Effector CD8-positive, alpha-beta T cell (primary cell): ENCODE measurements around the gene BBS7.

Experiments
- DNase-seq: peaks from one replicate; lab custom pipeline; 2025; lab: John Stamatoyannopoulos, UW

The BBS7 gene

DNA sequence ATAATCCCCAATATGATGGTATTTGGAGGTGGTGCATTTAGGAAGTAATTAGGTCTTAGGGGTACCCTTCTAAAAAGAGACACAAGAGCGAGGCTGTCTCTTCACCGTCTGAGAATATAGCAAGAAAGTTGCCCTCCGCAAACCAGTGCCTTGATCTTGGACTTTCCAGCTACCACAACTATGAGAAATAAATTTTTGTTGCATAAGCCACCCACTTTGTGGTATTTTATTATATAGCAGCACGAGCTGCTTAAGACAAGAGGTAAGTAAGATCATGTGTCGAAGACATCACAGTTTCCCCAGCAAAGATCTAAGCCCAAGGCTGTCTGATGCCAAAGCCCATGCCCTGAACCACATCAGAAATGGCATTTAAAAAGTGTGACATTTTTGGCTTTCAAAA is 78.8 kb downstream of the BBS7 start:
- no peak for DNase-seq

DNA sequence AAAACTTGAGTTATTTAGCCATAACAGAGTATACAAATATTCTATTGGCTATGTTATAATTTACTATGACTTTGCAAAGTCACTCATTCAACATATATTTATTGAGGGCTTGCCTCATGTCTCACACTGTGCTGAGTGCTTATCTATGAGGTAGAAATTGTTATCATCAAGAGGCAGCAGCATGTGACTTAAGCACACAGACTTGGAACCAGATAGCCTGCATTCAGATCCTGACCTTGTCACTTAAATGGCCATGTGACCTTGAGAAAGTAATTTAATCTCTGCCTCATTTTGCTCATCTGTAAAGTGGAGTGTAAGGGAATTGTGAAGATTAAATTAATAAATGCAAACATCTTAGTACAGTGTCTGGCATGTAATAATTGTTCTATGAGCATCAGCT is 79.3 kb downstream of the BBS7 start:
- DNase-seq, result no peak

DNA sequence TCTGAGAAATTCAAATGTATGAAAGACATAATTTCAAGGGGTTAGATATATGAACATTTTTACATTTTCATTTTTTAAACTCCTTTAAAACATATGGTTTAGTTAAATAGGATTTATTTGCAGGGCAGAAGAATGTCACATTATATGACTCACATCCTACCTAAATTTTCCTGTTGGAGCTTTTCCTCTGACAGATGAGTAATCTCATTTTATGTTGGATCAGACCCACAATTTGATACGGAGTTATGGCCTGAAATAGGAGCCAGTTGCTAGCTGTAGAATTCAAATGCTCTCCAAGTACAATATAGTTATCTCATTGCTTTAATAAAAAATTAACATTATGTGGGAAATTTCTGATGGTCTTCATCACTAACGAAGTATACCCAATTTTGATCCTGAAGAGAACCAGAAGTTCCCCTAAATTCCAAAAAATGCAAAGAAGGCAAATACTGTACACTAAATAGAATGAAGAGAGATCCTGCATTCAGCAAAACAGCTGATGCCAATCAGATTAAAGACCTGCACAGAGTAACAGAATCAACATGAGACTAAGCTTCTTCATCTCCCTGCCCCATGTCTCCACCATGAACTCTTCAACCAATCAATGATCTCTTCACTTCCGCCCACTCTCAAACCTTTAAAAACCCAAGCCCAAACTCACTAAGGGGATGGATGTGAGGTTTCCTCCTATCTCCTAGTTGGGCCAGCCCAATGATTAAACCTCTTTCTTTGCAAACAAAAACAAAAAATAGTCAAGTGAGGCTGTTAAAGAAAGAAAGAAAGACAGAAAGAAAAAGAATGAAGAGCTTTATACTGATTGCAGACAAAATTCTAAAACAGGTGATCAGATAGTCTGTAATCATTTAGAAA is 80.1 kb downstream of the BBS7 start:
- DNase-seq, result no peak

DNA sequence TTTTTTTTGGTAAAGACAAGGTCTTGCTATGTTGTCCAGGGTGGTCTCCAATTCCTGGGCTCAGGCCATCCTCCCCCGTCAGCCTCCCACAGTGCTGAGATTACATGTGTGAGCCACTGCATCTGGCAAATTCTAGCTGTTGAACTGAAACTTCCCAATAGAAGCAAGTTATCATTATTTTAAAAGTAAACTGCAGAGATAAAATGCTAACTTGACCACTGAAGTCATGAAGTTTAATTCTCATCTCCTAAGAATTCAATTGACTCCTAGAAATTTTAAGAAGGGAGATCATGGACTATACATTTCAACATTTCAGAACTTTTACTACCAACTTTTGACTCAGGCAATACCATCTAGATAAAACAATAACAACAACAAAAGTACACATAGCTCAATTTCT is 80.8 kb downstream of the BBS7 start:
- no peak for DNase-seq

DNA sequence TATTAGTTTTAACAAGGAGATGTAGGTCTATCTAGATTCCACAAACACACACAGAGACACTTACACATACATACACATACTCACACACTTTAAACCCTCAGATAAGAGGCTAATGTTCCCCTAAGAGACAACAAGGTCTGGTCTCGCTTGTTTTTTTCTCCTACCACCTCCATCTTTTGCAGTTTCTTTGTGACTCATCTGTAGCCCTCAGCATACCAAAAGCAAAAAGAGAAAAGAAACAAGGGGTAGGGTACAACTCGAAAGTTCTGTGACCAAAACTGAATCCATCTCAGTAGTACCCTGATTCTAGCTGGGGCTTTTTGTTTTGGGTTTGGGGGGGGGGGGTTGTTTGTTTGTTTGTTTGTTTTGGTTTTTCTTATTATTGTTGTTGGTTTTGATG is 81.4 kb downstream of the BBS7 start:
- no peak for DNase-seq

DNA sequence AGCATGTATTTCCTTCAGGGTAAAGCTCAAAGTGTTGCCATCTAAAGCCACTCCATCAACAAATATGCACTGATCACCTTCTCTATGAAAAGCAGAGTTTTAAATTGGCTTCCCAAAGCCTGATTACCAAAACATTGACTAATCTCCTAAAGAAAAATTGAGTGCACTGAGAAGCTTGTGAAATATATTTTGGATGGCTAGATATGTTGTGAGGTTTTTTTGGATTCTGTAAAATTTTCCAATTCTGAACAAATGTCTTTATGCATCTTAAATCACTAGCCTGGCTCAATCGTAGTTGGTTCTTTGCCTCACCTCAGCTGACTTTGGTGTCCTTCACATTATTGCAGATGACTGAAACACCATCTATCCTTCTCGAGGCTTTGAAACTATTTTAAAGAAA is 84.1 kb downstream of the BBS7 start:
- DNase-seq, result no peak

DNA sequence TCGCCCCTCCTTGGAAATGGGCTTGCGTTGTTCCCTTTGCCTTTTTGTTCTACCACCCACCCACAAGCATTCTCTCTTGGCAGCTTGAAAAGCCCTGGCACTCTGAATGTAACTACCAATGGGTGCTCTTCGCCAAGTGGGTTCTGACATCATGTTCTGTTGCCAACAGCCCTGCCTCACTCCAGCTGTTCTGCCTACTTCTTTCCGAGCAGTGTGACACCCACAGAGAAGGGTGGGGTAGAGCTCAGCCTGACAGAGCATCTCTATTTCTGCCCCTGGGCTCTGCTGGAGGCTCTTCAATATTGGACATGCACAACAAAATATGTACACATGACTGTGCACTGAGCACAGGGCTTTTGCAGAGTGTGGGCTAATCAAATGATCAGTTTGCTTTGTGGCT is 84.8 kb downstream of the BBS7 start:
- no peak for DNase-seq

DNA sequence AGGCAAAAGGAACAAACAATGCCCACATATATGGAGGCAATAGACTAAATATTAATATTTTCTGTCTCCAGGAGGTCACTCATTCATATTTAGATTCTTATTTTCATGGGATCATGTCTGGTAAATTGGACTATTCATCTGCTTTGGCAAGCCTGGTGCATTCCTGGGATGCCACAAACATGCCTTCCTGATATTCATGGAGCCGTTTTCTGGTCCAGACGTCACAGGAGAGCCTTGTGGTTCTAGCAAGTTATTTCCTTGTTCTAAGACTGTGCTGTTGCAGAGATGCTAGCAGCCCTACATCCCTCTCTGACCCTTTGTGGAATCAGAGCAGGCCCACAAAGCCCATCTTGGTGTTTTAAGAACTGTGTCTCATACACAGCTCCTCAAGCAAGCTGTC is 85.3 kb downstream of the BBS7 start:
- DNase-seq, result no peak

DNA sequence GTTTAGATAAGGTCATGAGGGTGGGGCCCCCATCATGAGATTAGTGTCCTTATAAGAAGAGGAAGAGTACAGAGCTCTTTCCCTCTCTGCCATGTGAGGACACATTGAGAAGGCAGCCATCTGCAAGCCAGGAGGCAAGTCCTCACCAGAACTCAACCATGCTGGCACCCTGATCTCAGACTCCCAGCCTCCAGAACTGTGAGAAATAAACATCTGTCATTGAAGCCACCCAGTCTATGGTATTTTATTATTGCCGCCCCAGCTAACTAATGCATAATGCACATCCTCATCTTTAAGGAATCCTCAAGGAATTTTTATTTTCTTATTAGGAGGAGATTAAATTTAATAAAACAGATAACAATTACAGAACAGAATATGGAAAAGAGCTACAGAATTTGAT is 85.9 kb downstream of the BBS7 start:
- DNase-seq, result no peak

DNA sequence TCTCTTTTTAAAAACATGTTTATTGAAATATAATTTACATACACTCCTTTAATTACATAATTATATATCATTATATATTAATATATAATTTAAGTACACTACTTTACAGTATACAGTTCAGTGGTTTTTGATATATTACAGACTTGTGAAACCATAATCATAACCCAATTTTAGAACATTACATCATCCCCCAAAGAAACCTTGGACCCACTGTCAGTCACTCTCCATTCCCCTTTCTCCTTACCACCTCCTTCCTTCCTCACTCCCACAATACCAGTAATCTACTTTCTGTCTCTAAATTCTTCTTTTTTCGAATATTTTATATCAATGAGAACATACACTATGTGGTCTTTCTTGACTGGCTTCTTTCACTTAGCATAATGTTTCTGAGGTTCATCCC is 87.1 kb downstream of the BBS7 start:
- DNase-seq, result no peak

DNA sequence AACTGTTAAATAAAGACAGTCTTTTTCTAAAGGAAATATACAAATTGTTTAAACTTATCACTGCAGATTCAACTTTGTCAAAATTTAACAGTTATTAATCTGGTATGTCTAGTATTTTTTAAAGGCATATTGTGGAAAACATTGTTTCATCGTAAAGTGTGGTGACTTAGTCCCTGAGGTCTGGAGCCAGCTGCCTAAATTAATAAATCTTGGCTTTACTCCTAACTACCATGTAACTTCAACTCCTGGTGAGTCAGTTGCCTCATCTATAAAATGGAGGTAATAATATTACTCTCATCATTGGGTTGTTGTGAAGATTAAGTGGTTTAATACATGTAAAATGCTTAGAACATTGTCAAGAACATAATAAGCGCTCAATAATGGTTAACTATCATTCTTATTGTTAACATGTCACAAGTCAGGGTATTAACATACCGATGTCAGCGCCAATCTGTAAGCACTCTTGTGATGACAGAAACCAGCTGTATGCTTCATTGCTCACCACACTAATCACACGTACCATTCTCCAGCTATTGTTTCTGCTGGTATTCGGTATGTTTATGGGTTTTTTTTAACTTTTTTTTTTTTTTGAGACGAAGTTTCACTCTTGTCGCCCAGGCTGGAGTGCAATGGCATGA is 91.2 kb downstream of the BBS7 start:
- no peak for DNase-seq

DNA sequence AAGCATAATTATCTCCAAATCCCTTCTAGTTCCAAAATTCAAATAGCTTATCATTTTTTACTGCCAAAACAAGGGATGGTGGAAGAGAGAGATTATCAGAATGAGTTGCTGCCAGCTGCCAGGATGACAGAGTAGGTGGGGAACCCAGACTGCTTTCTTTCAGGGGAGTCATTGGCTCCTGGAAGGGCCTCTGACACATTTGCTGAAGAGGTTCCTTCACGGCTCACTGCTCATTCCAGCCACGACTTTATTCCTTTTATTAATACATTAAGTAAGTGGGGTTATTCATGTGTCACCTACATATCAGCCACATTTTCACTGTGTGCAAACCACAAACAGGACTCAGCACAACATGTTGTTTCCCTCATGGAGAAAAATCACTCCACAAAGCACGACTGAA is 92.6 kb downstream of the BBS7 start:
- DNase-seq, result no peak

DNA sequence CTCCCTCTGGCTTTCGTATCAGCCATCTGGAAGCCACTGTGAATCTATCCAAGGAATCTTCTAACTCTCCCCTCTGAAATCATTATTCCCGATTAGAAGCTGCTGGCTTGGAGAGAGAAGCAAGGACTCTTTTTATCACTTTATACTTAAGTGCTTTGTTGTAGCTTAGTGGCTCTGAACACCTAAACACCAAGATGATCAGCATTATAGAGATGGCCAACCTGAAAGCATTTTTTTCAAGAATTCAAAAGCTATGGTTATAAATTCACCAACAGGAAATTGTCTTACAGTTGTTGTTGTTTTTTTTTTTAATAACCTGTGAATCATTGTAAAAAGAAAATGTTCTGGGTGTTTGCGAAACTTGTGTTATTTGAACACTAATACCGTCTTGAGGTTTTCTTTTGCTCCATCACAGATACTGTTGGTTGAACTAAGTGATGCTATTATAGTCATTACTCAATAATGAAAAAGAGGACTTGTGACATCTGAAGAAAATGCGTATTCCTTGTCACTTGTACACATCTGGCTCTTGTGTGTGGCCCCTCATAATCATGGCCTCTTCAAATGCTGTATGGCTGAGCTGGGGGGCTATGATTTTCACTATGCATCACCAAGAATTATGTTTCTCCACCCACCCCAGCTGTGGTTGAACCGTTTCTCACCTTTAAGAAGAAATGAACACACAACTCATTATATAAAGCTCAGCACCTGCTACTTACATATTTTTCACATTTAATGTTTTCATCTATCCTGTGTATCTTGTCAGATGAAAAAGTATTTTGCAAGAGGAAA is 93.5 kb downstream of the BBS7 start:
- no peak for DNase-seq
